GM19193 (cell line): Measurements from ENCODE around the gene NRF1.

Source experiments
- POLR2A ChIP-seq: IDR thresholded peaks from 4 replicates; pipeline ENCODE4 v1.6.1; 2011; ENCODE audit not compliant: insufficient read depth, insufficient read length; ENCODE audit errors: extremely low read depth

Gene NRF1

GRCh38 chr7:129741743-129742213 lies 130.3 kb downstream of the NRF1 start:
- TF ChIP-seq POLR2A, result no peak

GRCh38 chr7:129742256-129742655 lies 130.7 kb downstream of the NRF1 start:
- TF ChIP-seq POLR2A, result no peak

GRCh38 chr7:129746857-129747529 lies 135.5 kb downstream of the NRF1 start:
- no peak for TF ChIP-seq POLR2A

GRCh38 chr7:129748356-129749109 lies 137.0 kb downstream of the NRF1 start:
- TF ChIP-seq POLR2A, result no peak

- no peak for TF ChIP-seq POLR2A
Measured at GRCh38 chr7:129750091-129750490, 138.6 kb downstream of the NRF1 start.

GRCh38 chr7:129750501-129750900 lies 139.0 kb downstream of the NRF1 start:
- no peak for TF ChIP-seq POLR2A

GRCh38 chr7:129751916-129752315 lies 140.4 kb downstream of the NRF1 start:
- TF ChIP-seq POLR2A, result no peak

GRCh38 chr7:129752760-129753159 lies 141.2 kb downstream of the NRF1 start:
- no peak for TF ChIP-seq POLR2A

GRCh38 chr7:129754406-129754805 lies 142.9 kb downstream of the NRF1 start:
- TF ChIP-seq POLR2A, result no peak

GRCh38 chr7:129757991-129758390 lies 146.5 kb downstream of the NRF1 start:
- no peak for TF ChIP-seq POLR2A

GRCh38 chr7:129762387-129762969 lies 151.0 kb downstream of the NRF1 start:
- TF ChIP-seq POLR2A, result no peak

GRCh38 chr7:129764247-129765084 lies 152.9 kb downstream of the NRF1 start:
- TF ChIP-seq POLR2A, result no peak

- no peak for TF ChIP-seq POLR2A
Measured at GRCh38 chr7:129765352-129765751, 153.8 kb downstream of the NRF1 start.

- TF ChIP-seq POLR2A, result no peak
Measured at GRCh38 chr7:129767120-129768015, 155.8 kb downstream of the NRF1 start.
